Activated gamma-delta T cell treated with Interleukin-2 at 50 U/mL for 16 hours (primary cell): ENCODE data around the gene PHLPP1.
A peak's percentile ranks its signal among the peaks of the same experiment; 100 is the strongest.

Source experiments
- DNase-seq: peaks from one replicate; pipeline ENCODE4 v3.0.0-alpha.2; 2020

The PHLPP1 gene

GRCh38 chr18:62952807-62953206 is 237.5 kb downstream of the PHLPP1 start:
- no peak for DNase-seq

GRCh38 chr18:62953663-62954062 is 238.3 kb downstream of the PHLPP1 start:
- DNase-seq = no peak

GRCh38 chr18:62954366-62954765 is 239.0 kb downstream of the PHLPP1 start:
- DNase-seq = no peak

GRCh38 chr18:62957885-62958472 is 242.6 kb downstream of the PHLPP1 start:
- no peak for DNase-seq

GRCh38 chr18:62959481-62959880 is 244.1 kb downstream of the PHLPP1 start:
- DNase-seq = no peak

- no peak for DNase-seq
These were observed 248.2 kb downstream of the PHLPP1 start for GRCh38 chr18:62963507-62963906.

GRCh38 chr18:62964432-62964831 is 249.1 kb downstream of the PHLPP1 start:
- no peak for DNase-seq

GRCh38 chr18:62967089-62967488 is 251.7 kb downstream of the PHLPP1 start:
- no peak for DNase-seq

- DNase-seq = no peak
These were observed 258.3 kb downstream of the PHLPP1 start for GRCh38 chr18:62973689-62974088.

GRCh38 chr18:62974388-62974787 is 259.0 kb downstream of the PHLPP1 start:
- no peak for DNase-seq

- no peak for DNase-seq
These were observed 259.8 kb downstream of the PHLPP1 start for GRCh38 chr18:62974928-62975675.

GRCh38 chr18:62975785-62976184 is 260.4 kb downstream of the PHLPP1 start:
- DNase-seq = no peak

GRCh38 chr18:62976227-62976626 is 260.9 kb downstream of the PHLPP1 start:
- no peak for DNase-seq

GRCh38 chr18:62977512-62977911 is 262.2 kb downstream of the PHLPP1 start:
- no peak for DNase-seq

- no peak for DNase-seq
These were observed 263.1 kb downstream of the PHLPP1 start for GRCh38 chr18:62978251-62979049.

GRCh38 chr18:62979176-62979575 is 263.8 kb downstream of the PHLPP1 start:
- no peak for DNase-seq

GRCh38 chr18:62979900-62980299 is 264.6 kb downstream of the PHLPP1 start:
- no peak for DNase-seq

- DNase-seq = no peak
These were observed 266.2 kb downstream of the PHLPP1 start for GRCh38 chr18:62981566-62981965.

GRCh38 chr18:62982600-62983251 is 267.4 kb downstream of the PHLPP1 start:
- DNase-seq = peak; percentile 53

- no peak for DNase-seq
These were observed 269.4 kb downstream of the PHLPP1 start for GRCh38 chr18:62984656-62985315.

- no peak for DNase-seq
These were observed 271.1 kb downstream of the PHLPP1 start for GRCh38 chr18:62986490-62986889.

- DNase-seq = no peak
These were observed 271.9 kb downstream of the PHLPP1 start for GRCh38 chr18:62987055-62987830.
